MV-4-11 (cell line): ENCODE data around the gene NEUROD2.

Source experiments
- DNase-seq: peaks from one replicate; lab custom pipeline; 2025; lab: John Stamatoyannopoulos, UW

NEUROD2 gene

GRCh38 chr17:39618246-39618913, 10.7 kb upstream of the NEUROD2 start:
- no peak for DNase-seq

- DNase-seq, result peak; percentile 41
These were observed 9.9 kb upstream of the NEUROD2 start for GRCh38 chr17:39617446-39618245.

DNA sequence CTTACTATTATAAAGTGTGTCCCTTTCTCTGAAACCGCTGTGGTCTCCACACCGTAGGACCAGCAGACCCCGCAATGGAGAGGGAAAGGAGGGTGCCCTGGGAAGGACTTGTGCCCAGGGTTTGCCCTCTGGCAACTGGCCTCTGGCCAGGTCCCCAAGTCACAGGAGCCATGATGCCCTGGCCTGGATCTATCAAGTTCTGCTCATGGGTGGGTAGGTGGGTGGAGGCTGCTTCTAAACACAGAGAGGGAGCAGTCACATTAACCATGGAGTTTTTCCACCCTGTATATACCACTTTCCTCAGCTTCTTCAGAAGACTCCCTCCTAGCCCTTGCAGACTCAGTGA, 9.4 kb upstream of the NEUROD2 start:
- no peak for DNase-seq

GRCh38 chr17:39615434-39615833, 7.7 kb upstream of the NEUROD2 start:
- no peak for DNase-seq

DNA sequence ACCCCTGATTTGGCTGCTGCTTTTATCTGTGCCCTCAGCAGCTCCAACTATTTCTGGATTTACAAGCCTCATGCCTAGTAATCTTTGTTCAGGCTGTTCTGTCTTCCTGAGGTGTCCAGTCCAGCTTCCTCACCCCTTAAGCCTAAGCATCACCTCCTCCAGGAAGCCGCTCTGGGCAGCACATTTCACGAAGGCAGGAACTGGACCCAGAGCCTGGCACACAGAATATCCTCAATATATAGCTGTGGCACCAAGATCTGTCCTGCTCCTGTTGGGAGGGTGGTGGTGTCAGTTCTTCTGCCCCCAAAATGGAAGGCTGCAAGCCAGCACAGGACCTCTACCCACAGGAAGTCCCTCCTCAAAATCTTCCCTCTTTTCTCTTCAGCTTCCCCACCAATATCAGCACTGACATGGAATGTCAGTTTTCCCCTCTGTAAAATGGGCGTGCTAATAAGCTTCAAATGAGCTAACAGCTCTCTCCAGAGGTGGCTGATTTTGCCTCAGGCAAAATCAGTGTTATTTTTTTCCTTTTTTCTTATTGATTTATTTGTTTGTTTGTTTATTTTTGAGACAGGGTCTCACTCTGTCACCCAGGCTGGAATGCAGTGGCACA, 6.9 kb upstream of the NEUROD2 start:
- DNase-seq, result no peak

GRCh38 chr17:39612935-39613464, 5.3 kb upstream of the NEUROD2 start:
- no peak for DNase-seq

GRCh38 chr17:39612291-39612894, 4.7 kb upstream of the NEUROD2 start:
- DNase-seq, result no peak

DNA sequence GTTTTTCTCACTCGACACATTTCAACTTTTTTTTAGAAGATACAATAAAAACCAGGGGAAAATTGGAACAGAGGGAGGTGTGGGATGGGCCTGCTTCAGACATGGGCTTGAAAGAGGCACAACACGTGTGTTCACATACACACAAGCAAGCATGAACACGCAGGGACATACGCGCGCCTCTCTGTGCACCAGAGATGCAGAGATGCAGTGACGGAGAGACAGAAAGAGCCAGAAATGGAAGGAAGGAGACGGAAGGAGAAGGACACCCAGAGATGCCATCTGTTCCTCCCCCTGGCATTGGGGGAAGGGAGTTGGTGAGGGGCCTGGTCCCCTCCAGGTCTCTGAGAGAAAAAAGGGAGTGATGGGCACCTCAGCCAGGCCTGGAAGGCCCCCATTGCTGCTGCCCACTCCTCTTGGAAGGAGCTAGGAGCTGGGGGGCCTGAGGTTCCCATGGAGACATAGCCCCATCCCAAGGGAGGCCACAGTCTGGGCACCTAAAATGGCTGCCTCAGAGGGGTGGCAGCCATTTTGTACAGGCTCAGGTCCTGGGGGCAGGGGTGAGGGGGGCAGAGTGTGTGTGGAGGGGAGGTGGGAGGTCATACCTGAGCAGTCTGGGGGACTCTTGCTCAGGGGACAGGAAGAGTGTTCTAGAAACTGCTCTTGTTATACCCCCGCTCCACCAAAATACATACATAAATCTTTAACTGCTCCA, 3.8 kb upstream of the NEUROD2 start:
- DNase-seq, result no peak

GRCh38 chr17:39609416-39610025, 1.8 kb upstream of the NEUROD2 start:
- DNase-seq, result no peak

- DNase-seq, result no peak
These were observed 642 bp upstream of the NEUROD2 start for GRCh38 chr17:39608142-39608981.

GRCh38 chr17:39607057-39607850, 466 bp downstream of the NEUROD2 start:
- DNase-seq, result no peak

DNA sequence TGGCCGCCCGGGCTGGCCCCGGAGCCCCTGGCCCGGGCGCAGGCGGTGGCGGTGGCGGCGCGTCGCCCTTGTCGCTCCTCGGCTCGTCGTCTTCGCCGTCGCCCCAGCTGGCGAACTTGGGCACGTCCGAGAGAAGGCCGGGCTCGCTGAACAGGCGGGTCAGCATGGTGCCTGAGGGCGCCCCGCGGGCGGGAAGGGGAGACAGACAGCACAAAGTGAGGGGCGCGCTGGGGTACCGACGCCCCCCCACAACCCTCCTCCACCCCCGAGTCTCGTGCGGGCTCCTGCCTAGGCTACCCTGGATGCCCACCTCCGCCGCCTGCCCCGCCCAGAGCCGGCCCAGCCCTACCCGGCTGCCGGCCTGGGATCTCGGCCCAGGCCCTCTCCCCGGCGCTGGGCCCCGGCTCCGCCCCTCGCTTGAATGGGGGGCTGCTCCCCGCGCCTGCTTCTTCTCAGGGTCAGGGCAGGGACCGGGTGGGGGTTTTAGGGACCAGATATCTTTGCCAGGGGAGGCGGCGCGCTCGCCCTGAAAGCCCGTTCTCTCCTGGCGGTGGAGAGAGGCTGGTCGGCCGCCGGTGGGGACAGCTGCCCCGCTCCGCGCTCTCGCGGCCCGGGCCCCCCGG, 1.2 kb downstream of the NEUROD2 start:
- no peak for DNase-seq

DNA sequence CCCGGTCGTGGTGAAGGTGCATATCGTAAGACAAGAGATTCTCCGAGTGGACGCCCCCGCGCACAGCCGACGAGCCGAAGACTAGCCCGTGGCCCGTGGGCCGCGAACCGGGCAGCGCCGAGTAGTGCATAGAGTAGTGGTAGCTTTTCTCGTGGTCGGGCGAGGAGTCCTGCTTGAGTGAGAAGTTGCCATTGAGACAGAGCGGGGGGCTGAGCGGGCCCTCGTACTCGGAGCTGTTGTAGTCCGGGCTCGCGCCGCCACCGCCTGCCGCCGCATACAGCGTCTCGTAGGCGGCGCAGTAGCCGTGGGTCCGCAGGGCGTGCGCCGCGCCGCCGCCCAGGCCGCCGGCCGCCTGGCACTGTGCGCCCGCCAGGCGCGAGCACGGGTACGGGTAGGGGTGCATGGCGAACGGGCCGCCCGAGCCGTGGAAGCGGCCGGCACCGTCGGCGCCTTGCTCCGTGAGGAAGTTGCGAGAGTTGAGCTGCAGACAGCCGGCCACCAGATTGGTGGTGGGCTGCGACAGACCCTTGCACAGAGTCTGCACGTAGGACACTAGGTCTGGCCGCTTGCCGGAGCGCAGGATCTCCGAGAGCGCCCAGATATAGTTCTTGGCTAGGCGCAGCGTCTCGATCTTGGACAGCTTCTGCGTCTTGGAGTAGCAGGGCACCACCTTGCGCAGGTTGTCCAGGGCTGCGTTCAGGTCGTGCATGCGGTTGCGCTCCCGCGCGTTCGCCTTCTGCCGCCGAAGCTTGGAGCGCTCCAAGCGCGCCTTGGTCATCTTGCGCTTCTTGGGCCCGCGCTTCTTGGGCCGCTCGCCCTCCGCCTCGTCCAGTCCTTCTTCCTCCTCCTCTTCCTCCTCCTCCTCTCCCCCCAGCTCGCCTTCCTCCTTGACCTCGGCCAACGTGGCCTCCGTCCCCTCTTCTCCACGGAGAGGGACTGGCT, 2.0 kb downstream of the NEUROD2 start:
- DNase-seq, result no peak

GRCh38 chr17:39604911-39605491, 2.7 kb downstream of the NEUROD2 start:
- no peak for DNase-seq

DNA sequence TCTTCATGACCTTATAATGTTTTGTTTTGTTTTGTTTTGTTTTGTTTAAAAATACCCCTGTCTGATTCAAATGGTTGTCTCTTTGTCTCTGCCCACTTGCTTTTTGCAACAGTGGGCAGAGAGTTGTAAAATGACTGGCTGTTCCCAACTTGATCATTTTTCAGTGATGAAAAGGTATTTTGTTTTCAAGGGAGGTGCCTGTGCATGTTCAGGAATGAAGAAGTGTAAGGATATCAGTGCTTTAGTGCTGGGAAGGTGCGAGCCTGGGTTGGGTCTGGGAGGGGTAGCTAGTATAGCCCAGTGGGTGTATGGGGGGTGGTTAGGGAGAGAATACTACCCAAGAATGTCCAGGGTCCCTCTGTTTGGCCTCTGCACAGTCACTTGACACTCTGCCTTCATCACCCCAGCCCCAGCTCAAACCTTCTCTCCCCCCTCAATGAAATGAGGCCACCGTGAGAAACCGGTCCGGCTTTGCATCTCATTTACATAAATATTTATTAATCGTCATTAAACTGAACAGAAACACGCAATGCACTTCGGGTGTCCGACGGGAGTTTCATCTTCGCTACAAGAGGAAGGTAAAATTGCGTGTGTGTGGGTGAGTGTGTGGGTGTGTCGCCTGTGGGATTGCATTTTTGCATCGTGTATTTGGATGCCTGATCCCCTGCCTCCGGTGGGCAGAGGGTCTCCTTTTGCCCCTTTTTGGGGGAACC, 4.3 kb downstream of the NEUROD2 start:
- no peak for DNase-seq

DNA sequence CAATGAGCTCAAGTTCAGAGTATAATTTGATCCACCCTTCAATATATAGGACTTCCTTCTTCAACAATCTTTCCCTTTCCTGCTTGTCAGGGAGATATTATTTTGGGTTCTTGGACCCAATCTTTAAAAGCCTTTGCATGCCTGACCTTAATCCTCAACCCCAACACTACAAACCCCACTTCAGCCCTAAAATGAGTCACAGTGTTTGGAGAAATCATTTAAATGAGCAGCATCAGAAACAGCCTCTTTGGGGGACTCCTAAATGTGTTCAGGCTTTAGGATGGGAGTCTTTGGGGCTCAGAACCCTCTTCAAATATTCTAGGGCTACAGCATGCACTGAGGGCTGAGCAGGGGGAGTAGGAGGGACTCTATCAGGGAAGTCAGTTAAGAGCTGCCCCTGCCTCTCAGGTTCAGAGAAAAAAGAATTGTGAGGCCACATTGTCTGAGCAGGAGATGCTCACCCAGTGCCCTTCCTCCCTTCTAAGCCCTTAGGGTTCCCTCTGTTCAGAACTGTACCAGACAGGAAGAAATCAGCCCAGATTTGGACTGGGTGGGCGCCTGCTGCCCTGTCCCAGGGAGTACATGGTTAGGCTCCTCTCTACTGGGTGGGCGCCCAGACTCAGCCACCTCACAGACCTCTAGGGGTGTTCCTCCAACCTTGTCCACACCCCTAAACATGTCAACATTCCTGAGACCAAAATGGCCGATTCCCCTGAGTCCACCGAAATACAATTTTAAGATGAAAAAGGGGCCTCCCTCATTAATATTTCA, 5.0 kb downstream of the NEUROD2 start:
- DNase-seq, result peak; percentile 4
